ENCODE measurements around the gene HEXA. TPM values are rescaled to one million over a fixed set of nuclear protein-coding genes. Genes with fewer than 3 reads are reported as not detected.
"Not testable (repeated sequence)": the region's sequence is repeated elsewhere in the genome, so short reads cannot be mapped to it uniquely, and the experiment has no call there.

HEXA gene
- polyA plus RNA-seq, 1 donor from 2014 or later: 105 TPM

- H3K9me2 ChIP-seq (ENCODE audit: insufficient read depth, low read length): no peaks in the 10 kb centered on the region
- no peaks in the 10 kb centered on the region for H3F3A ChIP-seq (ENCODE audit: insufficient read depth, low read length, poor library complexity, severe bottlenecking)
- no peak overlapping the region for H3K4me2 ChIP-seq (ENCODE audit: low read length)
- H3K27ac ChIP-seq (ENCODE audit: low read length): no peak overlapping the region
- no peak overlapping the region for H3K4me3 ChIP-seq (ENCODE audit: low read length)
- H3K9me3 ChIP-seq (ENCODE audit: low read length): no peaks in the 10 kb centered on the region
- H3K79me2 ChIP-seq (replicated peaks; ENCODE audit: insufficient read depth, low read length): no peaks in the 10 kb centered on the region
- H3K27me3 ChIP-seq (ENCODE audit: insufficient read depth, low read depth, low read length): no peaks in the 10 kb centered on the region
- no peaks in the 10 kb centered on the region for H4K20me1 ChIP-seq (ENCODE audit: insufficient read depth)
- H3K36me3 ChIP-seq (ENCODE audit: insufficient read depth, low read length): no peaks in the 10 kb centered on the region
- no peak for TF ChIP-seq EP300 (conservative IDR thresholded peaks at IDR 0.05; ENCODE audit: poor library complexity, severe bottlenecking)
- TF ChIP-seq REST (IDR thresholded peaks at IDR 0.05; ENCODE audit: borderline replicate concordance): no peak
- TF ChIP-seq EZH2 (IDR thresholded peaks at IDR 0.05; ENCODE audit: borderline replicate concordance, insufficient read depth, low read length, poor library complexity, severe bottlenecking): no peak
- no peak for TF ChIP-seq MXI1 (conservative IDR thresholded peaks at IDR 0.05; ENCODE audit: poor library complexity, severe bottlenecking)
- TF ChIP-seq SMC3 (conservative IDR thresholded peaks at IDR 0.05; ENCODE audit: poor library complexity): no peak
- TF ChIP-seq TAF1 (IDR thresholded peaks at IDR 0.05; ENCODE audit: low read depth): no peak
- TF ChIP-seq CTCF (IDR thresholded peaks at IDR 0.05; ENCODE audit: poor library complexity, severe bottlenecking): no peak
- TF ChIP-seq POLR2AphosphoS5 (IDR thresholded peaks at IDR 0.05): no peak
- TF ChIP-seq RAD21 (conservative IDR thresholded peaks at IDR 0.05): no peak
- no peak overlapping the region for H2AFZ ChIP-seq (ENCODE audit: low read depth, low read length)
- H3K9ac ChIP-seq (ENCODE audit: low read length): no peak overlapping the region
These were observed 45.7 kb upstream of the HEXA start for GRCh38 chr15:72421484-72421883.

DNA sequence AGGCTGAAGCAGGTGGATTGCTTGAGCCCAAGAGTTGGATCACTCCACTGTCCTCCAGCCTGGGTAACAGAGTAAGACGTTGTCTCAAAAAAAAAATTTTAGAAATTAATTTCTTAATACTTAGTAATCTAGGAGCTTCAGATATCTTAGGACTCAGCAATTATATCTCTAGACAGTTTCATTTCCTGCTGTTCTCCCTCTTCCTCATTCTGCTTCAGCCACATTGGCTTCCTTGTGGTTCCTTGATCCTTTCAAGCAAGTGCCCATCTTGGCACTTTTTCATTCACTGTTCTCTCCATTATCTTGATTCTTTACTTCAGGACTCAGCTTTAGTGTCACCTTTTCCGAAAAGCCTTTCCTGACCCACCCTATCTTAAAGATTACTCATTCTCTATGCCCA, 44.8 kb upstream of the HEXA start:
- Histone ChIP-seq H3K9me2 (ENCODE audit: insufficient read depth, low read length) (no peaks in the 10 kb centered on the region), H2AFZ (ENCODE audit: low read depth, low read length) (no peak overlapping the region), H3K9ac (ENCODE audit: low read length) (no peak overlapping the region), H3K27ac (ENCODE audit: low read length) (no peak overlapping the region), H3K36me3 (ENCODE audit: insufficient read depth, low read length) (no peaks in the 10 kb centered on the region), H3K4me3 (ENCODE audit: low read length) (no peak overlapping the region), H3K79me2 (replicated peaks; ENCODE audit: insufficient read depth, low read length) (no peaks in the 10 kb centered on the region), H4K20me1 (ENCODE audit: insufficient read depth) (no peaks in the 10 kb centered on the region), H3K9me3 (ENCODE audit: low read length) (no peaks in the 10 kb centered on the region), H3K4me2 (ENCODE audit: low read length) (no peak overlapping the region), H3F3A (ENCODE audit: insufficient read depth, low read length, poor library complexity, severe bottlenecking) (no peaks in the 10 kb centered on the region), H3K27me3 (ENCODE audit: insufficient read depth, low read depth, low read length) (no peaks in the 10 kb centered on the region)
- TF ChIP-seq CTCF (IDR thresholded peaks at IDR 0.05; ENCODE audit: poor library complexity, severe bottlenecking): no peak
- TF ChIP-seq SMC3 (conservative IDR thresholded peaks at IDR 0.05; ENCODE audit: poor library complexity): no peak
- no peak for TF ChIP-seq REST (IDR thresholded peaks at IDR 0.05; ENCODE audit: borderline replicate concordance)
- no peak for TF ChIP-seq EZH2 (IDR thresholded peaks at IDR 0.05; ENCODE audit: borderline replicate concordance, insufficient read depth, low read length, poor library complexity, severe bottlenecking)
- TF ChIP-seq TAF1 (IDR thresholded peaks at IDR 0.05; ENCODE audit: low read depth): no peak
- no peak for TF ChIP-seq EP300 (conservative IDR thresholded peaks at IDR 0.05; ENCODE audit: poor library complexity, severe bottlenecking)
- no peak for TF ChIP-seq RAD21 (conservative IDR thresholded peaks at IDR 0.05)
- no peak for TF ChIP-seq MXI1 (conservative IDR thresholded peaks at IDR 0.05; ENCODE audit: poor library complexity, severe bottlenecking)
- TF ChIP-seq POLR2AphosphoS5 (IDR thresholded peaks at IDR 0.05): no peak

GRCh38 chr15:72419768-72420167, 44.0 kb upstream of the HEXA start:
- not testable (repeated sequence) for H2AFZ ChIP-seq (ENCODE audit: low read depth, low read length); H3K9ac ChIP-seq (ENCODE audit: low read length); H3K9me2 ChIP-seq (ENCODE audit: insufficient read depth, low read length); H3K79me2 ChIP-seq (replicated peaks; ENCODE audit: insufficient read depth, low read length); H3K4me2 ChIP-seq (ENCODE audit: low read length); H4K20me1 ChIP-seq (ENCODE audit: insufficient read depth); H3K36me3 ChIP-seq (ENCODE audit: insufficient read depth, low read length); H3K9me3 ChIP-seq (ENCODE audit: low read length); H3K27me3 ChIP-seq (ENCODE audit: insufficient read depth, low read depth, low read length); H3K4me3 ChIP-seq (ENCODE audit: low read length); H3K27ac ChIP-seq (ENCODE audit: low read length); H3F3A ChIP-seq (ENCODE audit: insufficient read depth, low read length, poor library complexity, severe bottlenecking)

Data from neural cell (in vitro differentiated cells).